Measurements from ENCODE around the gene NKAIN4.

The NKAIN4 gene

DNA sequence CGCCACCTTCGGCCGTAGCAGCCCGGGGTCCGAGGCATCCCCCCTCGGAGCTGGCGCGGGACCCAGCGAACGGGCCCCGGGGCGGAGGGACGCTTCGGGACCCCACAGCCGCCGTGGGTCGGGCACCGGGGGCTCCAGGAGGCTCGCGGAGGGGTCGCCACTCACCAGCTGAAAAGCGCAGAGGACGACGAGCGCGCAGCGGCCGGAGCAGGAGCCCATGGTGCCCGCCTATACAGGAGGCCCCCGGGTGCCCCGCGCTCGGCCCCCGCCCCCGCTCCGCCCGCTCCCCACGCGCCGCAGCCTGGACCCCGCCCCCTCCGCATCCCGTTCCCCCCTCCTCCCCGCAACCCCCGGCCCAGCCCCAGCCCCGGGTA lies at the start of gene NKAIN4:
Gene NKAIN4, minus strand, starts transcription at position 232 of the 374 bp plus-strand sequence. Its CDS starts 13 bp downstream, at position 219.
- no peak for DNase-seq

GRCh38 chr20:63303095-63303666 lies 48.9 kb upstream of the NKAIN4 start:
- no peak for DNase-seq

DNA sequence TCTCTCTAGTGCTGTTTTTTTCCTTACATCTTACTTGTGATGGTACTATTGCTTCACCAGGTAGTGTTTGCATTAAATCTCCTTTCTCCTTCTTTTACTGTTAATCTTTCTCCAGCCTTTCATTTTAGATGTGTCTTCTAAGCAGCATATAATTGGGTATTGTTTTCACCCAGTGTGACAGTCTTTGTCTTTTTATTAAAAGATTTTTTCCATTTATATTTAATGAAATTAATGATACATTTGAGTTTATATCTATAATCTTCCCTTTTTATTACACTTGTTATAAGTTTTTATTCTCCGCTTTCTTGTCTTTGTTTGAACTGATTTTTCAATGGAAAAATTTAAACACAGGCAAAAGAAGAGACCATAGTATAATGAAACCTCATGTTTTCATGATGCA lies 47.4 kb upstream of the NKAIN4 start:
- no peak for DNase-seq

- no peak for DNase-seq
These were observed 44.6 kb upstream of the NKAIN4 start for GRCh38 chr20:63298731-63299312.

GRCh38 chr20:63297796-63298572 lies 43.7 kb upstream of the NKAIN4 start:
- no peak for DNase-seq

DNA sequence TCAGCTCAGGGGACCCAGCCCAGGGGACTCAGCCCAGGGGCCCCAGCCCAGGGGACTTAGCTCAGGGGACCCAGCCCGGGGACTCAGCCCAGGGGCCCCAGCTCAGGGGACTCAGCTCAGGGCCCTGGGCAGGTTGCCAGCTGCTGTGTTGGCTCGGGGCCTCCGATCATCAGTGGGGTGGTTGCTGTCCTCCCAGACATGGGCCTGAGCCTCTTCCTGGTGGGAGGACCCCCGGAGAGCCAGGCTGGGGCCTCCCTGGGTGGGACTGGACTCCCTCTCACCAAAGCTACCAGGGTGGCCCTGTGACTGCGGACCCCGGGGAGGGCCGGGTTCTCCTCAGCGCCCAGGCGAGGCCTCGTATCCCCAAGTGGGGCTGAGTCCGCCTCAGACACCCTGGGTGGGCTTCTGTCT lies 43.1 kb upstream of the NKAIN4 start:
- DNase-seq: no peak

GRCh38 chr20:63296531-63297299 lies 42.5 kb upstream of the NKAIN4 start:
- DNase-seq: no peak

DNA sequence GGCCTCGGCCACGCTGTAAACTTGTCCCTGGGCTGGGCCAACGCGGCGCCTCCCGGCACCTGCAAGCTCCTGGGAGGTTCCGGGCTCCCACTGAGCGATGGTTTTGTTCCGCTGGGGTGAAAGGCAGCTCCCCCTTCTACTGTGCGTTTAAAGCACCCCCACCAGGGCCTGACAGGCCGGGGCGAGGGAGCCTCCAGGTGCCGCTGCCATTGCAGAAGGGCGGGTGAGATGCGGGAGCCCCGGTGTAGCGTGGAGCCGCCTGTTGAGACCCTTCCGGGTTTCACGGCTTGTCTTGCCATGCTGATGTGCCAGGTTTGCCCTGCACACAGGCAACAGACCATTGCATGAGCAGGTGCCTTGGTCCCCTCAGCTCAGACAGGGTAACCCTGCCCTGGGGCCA lies 41.6 kb upstream of the NKAIN4 start:
- no peak for DNase-seq

DNA sequence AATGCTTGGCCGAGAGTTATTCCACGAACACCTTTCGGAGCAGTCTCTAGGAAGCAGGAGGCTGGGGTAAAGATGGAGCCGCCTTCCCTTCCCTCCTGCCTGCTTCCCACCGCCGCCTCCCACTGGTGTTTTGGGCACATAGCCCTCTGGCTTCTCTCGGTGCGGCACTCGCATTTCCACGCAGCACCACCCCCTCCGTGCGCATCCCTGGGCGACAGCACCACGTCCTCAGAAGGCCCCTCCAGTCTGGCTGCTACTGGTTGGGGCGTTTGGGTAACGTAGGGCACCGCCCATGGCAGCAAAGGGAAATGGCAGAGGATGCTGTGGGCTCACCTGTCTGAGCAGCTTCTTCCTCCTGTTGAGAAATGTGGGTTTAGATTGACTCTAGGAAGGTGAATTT lies 41.2 kb upstream of the NKAIN4 start:
- no peak for DNase-seq

GRCh38 chr20:63295018-63295417 lies 40.8 kb upstream of the NKAIN4 start:
- no peak for DNase-seq

DNA sequence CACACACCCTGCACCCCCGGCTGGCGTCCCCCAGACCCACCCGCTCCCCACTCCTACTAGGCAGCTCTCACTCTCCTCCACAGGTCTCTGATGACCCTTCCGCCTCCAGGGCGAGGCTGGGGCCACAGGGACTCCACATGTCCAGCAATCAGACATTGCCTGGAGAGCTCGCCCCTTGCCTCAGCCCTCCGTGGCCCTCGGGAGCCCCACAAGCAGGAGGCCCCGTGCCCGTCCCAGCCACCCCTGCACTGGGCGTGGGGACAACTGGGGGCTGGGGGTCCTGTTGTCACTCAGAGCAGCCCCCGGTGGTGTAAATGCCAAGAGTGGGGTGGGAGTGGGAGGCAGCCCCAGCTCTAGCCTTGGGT lies 40.3 kb upstream of the NKAIN4 start:
- DNase-seq: no peak

GRCh38 chr20:63293871-63294535 lies 39.7 kb upstream of the NKAIN4 start:
- DNase-seq: no peak

- no peak for DNase-seq
These were observed 39.2 kb upstream of the NKAIN4 start for GRCh38 chr20:63293456-63293855.

DNA sequence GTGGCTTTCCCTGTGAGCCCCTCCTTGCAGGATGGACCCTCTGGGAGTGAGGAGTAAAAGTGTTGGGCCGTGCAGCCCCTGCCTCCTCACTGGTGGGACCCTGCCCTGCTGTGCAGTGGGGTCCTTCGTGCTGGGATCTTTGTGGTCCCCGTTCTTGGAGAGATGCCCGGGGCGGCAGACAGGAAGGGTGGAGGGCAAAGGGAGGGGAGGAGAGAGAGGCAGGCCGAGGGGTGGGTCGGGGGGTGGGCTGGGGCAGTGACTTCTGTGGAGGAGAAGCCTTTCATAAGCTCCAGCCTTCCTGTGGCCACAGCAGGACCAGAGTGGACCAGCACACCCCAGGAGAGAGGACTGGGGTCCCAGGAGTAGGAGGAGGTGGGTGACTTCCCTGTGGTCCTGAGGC lies 38.6 kb upstream of the NKAIN4 start, which contains the start of gene COL20A1:
Gene COL20A1, plus strand, starts transcription at position 283 of the 400 bp plus-strand sequence. CDS start 1,922 bp downstream, outside the sequence.
- no peak for DNase-seq

DNA sequence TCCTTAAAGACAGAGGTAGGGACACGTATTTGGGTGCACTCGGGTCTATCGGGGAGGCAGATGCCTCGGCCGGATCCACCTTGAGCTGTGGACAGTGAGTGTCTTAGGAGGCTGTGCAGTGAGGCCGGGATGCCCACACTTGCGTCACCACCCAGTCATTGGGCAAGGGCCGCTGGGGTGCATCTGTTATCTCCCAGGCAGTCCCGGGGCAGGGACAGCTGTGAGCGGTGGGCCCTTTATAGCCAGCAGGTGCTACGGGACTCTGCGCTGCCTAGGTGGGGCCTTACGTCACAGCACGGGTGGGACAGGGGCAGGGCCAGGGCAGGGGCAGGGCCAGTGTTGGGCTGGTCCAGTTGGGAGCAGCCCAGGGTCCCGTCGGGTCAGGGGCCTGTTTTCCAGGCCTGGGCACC lies 38.0 kb upstream of the NKAIN4 start:
- no peak for DNase-seq

DNA sequence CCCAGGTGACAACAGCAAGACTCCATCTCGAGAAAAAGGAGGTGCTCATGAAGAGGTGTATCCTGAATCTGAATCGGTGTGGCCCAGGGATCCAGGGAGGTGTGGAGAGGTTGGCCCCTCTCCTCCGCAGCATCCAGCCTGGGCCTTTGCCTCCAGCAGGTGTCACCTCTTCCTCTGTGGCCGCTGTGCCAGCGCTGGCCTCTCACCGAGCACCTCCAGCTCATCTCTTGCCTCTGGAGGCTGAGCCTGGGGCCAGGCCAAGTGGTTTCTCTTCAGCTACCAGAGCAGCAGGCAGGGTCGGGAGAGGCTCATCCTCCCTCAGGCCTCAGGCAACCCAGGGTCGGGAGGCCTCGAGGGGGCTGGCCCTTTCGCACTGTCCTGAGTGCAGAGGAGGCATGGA lies 37.5 kb upstream of the NKAIN4 start:
- no peak for DNase-seq

DNA sequence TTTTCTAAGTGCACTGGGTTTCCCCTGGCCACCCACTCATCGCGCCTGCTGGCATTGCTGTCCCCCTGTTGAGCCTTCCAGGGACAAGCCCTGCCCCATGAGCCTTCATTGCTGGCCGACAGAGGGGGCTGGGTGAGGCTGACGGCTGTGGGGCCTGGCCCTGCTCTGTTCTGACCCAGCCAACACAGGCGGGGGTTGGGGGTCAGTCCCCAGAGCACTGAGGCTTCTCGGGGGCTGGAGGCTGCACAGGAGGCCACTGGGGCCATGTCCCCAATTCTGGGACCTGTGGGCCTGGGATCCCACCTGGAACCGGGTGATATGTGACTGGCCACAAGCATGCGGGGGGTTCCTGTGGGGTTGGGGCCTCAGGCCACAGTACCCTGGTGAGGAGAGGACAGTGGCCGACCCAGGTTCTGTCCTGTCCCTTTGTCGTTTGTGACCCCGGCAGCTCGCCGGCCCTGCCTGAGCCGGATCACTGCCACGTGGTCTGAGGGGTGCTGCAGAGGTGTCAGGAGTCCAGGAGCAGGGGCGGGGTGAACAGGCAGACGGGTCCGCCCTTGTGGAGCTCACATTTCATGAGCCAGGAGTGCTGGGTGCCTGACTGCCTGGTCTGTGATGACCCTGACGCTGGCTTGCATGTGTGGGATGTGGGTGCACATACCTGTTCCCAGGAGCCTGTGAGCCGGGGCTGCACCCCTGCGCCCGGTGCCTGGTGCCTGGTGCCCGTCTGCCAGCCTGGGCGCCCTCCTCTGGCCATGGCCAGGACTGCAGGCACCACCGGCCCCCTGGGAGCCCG lies 36.6 kb upstream of the NKAIN4 start:
- DNase-seq: no peak

- DNase-seq: no peak
These were observed 35.9 kb upstream of the NKAIN4 start for GRCh38 chr20:63290136-63290676.

DNA sequence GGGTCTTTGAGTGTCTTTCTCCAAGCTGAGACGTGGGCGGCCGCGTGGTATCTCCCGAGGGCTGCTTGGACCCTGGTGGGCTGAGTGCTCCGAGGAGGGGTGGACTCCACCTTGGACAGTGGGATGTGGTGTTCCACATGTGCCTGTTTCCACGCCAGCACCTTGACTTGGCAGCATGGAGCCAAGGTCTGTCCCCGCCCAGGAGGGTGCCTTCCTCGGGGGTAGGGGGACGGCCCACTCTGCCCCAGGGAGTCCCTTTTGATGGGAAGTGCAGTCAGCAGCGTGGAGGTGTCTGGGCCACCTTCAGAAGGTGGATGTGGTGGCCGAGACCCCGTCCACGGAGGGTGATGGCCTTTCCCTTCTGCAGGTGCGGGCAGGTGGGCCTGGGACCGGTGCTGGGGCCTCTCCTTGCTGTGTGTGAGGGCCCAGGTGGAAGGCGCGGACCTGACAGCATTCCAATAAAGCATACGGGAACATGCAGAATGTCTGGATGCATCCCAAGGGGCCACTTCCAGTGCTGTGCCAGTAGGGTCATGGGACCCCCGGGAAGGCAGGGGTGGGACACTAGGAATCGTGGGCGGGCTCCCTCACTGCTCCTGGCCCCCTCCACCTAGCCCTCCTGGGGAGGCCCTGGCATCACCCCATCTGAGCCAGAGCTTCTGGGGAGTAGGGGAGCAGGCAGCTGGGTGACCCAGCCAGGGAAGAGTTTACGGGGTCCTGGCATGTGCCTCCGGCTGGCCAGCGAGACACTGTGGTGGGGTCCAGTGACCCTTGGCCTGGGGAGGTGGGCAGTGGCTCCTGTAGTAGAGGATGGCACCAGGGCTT lies 35.3 kb upstream of the NKAIN4 start:
- no peak for DNase-seq

DNA sequence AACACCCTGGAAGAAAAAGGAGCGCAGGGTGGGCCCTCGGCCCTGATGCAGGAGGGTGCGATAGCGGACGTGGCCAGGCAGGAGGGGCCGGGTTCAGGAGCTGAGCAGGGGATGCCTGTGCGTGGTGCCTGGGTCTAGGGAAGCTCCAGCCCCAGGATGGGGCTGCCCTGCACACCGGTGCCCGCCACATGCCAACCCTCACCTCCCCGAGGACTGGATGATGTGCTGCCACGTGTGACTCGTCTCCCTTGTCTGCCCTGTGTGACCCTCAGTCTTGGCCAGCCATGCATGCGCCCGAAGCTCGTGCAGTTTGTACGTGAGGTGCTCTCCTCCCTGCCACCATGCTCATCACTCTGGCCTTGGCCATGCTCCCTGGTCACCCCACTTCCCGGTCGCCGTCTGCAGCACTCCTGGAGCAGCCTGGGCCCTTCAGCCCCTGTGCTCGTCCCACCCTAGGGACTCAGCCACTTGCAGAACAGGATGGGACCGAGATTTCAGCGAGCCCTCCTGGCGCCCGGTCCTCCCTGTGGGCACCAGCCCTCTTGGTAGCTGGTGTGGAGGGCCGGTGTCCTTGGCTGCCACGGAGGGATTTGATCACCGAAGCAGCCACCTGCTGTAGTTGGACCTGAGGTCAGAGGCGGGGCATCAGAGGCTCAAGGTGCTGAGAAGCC lies 34.5 kb upstream of the NKAIN4 start:
- DNase-seq: no peak
